HG02610 (cell line): ENCODE data around the gene DPH3.

Source experiments
- ATAC-seq: cut with Tn5 transposase; IDR thresholded peaks from one replicate; pipeline ENCODE4 v1.9.1; 2021; ENCODE audit warnings: mild to moderate bottlenecking, moderate library complexity; ENCODE audit not compliant: unreplicated experiment

DPH3 gene

GRCh38 chr3:16294844-16295243 is 30.1 kb upstream of the DPH3 start:
- no peak for ATAC-seq

DNA sequence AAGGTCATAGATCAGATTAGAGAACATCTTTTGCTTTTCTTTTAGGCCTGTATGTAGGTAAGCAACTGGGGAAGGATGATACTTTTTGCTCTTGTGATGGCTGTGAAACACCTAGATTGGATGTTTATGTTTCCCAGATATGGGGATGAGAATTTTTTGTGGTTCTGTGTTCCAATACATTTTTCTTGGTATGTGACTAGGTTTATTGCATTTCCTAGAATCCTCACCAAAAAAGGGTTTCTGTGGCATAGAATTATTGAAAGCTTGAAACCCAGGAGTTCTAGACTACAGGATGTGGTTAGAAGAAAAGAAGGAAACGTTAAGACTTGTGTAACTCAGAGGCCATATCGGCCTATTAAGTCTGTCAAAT is 26.1 kb upstream of the DPH3 start:
- ATAC-seq: peak; percentile 37

GRCh38 chr3:16290007-16290826 is 25.5 kb upstream of the DPH3 start:
- no peak for ATAC-seq

DNA sequence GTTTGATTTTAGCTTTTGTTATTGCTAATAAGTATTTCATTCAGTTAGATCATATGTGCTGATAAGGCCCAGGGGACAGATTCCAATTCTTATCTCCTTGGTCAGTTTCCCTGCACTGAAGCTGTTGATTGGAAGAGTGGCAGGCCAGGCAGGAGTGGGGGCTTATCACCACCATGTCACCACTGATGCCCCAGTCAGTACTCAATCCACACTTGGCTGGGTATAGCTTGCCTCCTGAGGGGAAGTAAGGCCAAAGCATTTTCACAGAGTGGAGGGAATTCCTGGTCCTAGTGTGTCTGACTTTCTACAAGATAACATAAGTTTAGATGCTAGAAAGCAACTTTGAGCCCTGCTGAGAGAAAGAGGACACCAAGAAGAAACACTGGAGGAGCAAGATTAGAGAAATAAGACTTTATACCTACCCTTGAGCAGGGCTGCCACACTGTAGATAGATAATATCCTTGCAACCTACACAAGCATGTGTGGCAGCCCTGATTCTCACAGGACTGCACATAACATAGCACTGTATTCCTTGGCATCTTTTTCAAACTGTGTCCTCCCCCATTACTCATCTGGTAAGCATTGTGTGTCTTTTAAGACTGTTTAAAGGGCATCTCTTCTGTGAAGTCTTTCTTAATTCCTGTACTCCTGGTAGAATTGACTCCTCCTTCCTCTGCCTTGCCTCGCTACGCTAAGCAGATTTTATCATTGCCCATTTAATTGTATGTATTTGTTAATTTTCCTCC is 24.6 kb upstream of the DPH3 start:
- ATAC-seq: no peak

GRCh38 chr3:16288664-16289063 is 23.9 kb upstream of the DPH3 start:
- ATAC-seq: no peak

- ATAC-seq: no peak
Observed at GRCh38 chr3:16286751-16287543, 22.2 kb upstream of the DPH3 start.

DNA sequence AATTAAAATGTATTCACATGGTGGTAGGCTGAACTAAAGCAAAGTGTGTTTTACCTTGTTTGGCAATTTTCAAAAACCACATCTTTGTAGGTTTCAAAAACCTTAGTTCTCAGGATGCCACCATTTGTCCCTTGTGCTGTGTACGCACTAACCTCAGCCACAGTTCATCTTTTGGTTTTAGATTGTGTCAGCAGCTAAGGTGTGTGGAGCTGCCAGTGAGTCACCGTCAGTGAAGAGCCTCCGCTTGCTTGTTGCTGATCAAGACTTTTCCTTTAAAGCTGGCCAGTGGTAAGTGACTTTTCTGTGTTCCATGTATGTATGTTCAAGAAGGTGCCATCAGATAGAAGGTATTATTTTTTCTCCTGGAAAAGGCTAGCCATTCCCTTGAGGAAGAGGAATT is 21.4 kb upstream of the DPH3 start:
- ATAC-seq: peak; percentile 82

- ATAC-seq: no peak
Observed at GRCh38 chr3:16284633-16285032, 19.9 kb upstream of the DPH3 start.

DNA sequence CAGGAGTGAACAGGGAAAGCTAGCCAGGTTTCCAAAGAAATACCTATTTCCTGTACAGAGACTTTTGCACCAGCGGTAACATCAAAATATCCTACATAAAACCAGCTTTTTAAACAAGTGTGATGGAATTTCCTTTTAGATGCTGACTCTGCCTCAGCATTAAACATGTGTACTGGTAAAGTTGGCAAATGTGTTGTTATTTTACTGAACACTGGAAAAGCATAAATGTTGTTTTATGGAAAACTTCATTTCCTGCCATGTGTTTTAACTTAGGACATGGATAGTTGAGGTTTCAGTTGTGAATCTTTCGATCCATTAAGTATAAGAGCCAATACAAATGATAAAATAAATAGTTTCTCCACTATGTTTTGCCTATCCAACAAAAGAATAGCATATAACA is 15.9 kb upstream of the DPH3 start:
- no peak for ATAC-seq

- no peak for ATAC-seq
Observed at GRCh38 chr3:16279010-16279801, 14.5 kb upstream of the DPH3 start.

GRCh38 chr3:16277471-16277870 is 12.7 kb upstream of the DPH3 start:
- ATAC-seq: no peak

DNA sequence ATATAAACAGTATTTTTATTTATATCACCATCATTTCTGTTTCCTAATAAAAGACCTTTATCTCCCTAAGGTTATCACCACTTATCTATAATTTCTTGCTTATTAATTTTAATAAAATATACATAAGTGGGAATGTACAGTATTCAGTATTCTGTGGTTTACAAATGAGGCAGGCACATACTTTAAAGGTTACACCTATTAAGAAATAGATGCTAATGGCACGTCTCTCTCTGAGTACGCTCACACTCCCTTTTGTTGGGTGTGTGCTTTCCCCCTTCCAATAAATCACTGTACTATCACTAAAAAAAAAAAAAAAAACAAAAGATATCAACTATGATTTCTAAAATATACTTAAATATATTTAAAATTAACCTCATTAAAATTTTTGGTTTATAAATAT is 9.1 kb upstream of the DPH3 start:
- no peak for ATAC-seq

GRCh38 chr3:16272588-16272987 is 7.8 kb upstream of the DPH3 start:
- ATAC-seq: no peak

DNA sequence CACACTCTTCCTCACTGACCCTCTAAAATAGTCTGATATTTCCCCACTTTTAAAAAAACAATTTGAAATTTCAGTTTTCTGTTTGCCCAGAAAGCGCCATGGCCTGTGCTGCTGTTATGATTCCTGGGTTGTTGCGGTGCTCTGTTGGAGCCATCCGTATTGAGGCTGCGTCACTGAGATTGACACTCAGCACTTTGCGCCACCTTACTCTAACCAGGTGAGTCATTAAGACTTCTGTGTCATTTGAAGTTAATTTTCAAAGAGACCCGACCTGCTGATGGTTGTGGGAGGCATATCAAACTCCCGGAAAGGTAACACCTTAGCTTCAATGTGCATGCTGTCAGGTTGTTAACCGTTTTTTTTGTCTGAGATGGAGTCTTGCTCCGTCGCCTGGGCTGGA is 6.1 kb upstream of the DPH3 start:
- no peak for ATAC-seq

DNA sequence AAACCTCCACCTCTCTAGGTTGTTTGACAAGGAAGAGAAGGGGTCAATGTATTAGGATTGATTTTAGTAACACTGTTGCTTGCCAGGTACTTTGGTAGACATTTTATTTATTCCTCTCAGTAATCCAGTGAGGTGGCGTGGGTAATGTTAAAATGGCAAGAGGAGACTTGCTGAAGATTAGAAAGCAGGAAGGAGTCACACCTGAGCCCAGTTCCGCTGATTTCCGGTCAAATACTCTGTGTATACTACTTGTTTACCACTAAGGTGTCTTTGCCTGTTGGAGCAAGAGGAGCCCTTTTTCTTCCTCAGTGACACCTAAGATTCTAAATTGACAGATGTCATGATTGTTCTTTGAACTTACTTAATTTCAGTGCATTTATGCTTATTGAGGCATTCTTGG is 2.0 kb upstream of the DPH3 start:
- no peak for ATAC-seq

DNA sequence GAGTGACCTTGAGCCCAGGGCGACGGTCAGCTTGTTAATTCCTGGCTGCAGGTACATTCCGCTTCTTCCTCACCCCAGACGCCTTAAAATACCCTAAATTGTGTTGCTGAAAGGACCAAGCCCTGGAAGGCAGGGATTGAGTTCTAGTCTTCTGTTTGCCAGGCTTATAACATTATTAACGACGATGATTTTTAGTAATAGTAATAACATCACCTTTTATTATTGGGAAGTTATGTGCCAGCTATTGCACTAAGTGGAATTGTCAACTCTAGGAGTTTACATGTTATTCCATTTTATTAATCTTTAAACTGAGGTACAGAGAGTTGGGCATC is 678 bp upstream of the DPH3 start:
- no peak for ATAC-seq

- ATAC-seq: no peak
Observed at GRCh38 chr3:16264174-16264707, 502 bp downstream of the DPH3 start.

DNA sequence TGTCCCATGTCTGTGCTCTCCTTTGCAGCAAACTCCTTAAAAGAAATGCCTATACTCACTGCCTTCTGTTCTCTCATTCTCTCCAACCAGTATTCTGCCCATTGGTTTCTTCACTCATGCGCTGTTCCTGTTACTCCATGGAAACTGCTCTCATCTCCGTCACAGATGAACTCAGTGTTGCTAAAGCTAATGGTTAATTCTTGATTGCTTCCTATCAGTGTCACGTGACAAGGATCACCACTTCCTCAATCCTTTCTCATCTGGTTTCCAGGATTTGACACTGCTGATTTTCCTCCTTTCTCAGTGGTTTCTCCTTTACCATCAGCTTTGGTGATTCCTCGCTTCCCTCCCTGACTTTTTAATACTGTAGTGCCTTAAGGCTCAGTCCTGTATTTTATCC is 2.6 kb downstream of the DPH3 start:
- no peak for ATAC-seq

DNA sequence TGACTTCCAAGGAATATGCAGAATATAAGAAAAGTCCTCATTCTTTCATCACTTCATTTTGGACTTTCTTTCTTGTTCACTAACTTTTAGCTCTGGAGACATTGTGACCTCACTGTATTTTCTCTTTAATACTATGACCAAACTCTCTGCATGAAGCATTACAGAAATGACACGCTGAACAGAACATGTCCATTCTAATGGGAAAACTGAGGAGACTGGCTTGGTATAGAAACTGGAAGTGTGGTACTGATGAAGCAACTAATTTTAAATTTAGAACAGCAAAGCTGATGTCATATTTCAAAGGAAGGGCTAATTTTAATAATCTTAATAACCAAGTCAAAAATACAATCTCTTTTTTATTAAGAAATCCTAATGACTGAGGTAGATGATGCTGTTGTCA is 4.7 kb downstream of the DPH3 start:
- ATAC-seq: no peak

GRCh38 chr3:16258866-16259265 is 5.9 kb downstream of the DPH3 start:
- no peak for ATAC-seq

GRCh38 chr3:16258177-16258576 is 6.6 kb downstream of the DPH3 start:
- ATAC-seq: no peak
